Liver (tissue), 9 donors: ENCODE results near the gene CACNA1D. TPM values are rescaled to one million over a fixed set of nuclear protein-coding genes. Genes with fewer than 3 reads are reported as not detected.

Experiments
- DNase-seq: peaks from one replicate; pipeline ENCODE4 v3.0.0-alpha.2; 2017; ENCODE audit warnings: low spot score
- H3K27ac ChIP-seq, 2 donors: one replicate each; pipeline ENCODE4 v1.7.0; 2013; ENCODE audit warnings: inconsistent platforms in 2 of 2, low read length in 2 of 2, control low read depth in 1 of 2, low read depth in 1 of 2, mild to moderate bottlenecking in 1 of 2
- H3K27me3 ChIP-seq, 4 donors: one replicate each; pipeline versions ENCODE4 v1.6.1 to v1.7.0; 2013; ENCODE audit warnings: low read length in 3 of 4, inconsistent platforms in 1 of 4, mild to moderate bottlenecking in 1 of 4, moderate library complexity in 1 of 4; ENCODE audit not compliant: control insufficient read depth in 4 of 4, insufficient read depth in 4 of 4
- H3K36me3 ChIP-seq, 4 donors: one replicate each; pipeline versions ENCODE4 v1.6.1 to v1.7.0; 2013; ENCODE audit warnings: low read length in 3 of 4, mild to moderate bottlenecking in 3 of 4, low read depth in 1 of 4, moderate library complexity in 1 of 4; ENCODE audit not compliant: control insufficient read depth in 4 of 4, insufficient read depth in 3 of 4
- H3K4me1 ChIP-seq, 4 donors: one replicate each; pipeline versions ENCODE4 v1.6.1 to v1.7.0; 2013; ENCODE audit warnings: low read length in 3 of 4, mild to moderate bottlenecking in 3 of 4, moderate library complexity in 1 of 4; ENCODE audit not compliant: control insufficient read depth in 4 of 4, insufficient read depth in 4 of 4
- H3K4me3 ChIP-seq, 3 donors: one replicate each; pipeline versions ENCODE4 v1.6.1 to v1.7.0; 2013; ENCODE audit warnings: low read length in 3 of 3, control low read depth in 1 of 3, low read depth in 1 of 3, mild to moderate bottlenecking in 1 of 3
- H3K9ac ChIP-seq, 2 donors: one replicate each; pipeline ENCODE4 v1.7.0; 2013; ENCODE audit warnings: low read length in 2 of 2, mild to moderate bottlenecking in 2 of 2, moderate library complexity in 2 of 2, control low read depth in 1 of 2, low read depth in 1 of 2
- H3K9me3 ChIP-seq, 4 donors: one replicate each; pipeline versions ENCODE4 v1.6.1 to v1.7.0; 2013; ENCODE audit warnings: low read length in 3 of 4; ENCODE audit not compliant: control insufficient read depth in 4 of 4
- EGR1 ChIP-seq, 2 donors: IDR thresholded peaks; 2 replicates each; pipeline ENCODE4 v1.6.1; 2016 to 2018; ENCODE audit warnings: antibody characterized with exemption in 2 of 2, low read depth in 2 of 2
- FOXA1 ChIP-seq: IDR thresholded peaks from 2 replicates; pipeline ENCODE4 v1.6.1; 2016; ENCODE audit warnings: antibody characterized with exemption
- JUND ChIP-seq, 2 donors: IDR thresholded peaks; 2 replicates each; pipeline ENCODE4 v1.6.1; 2016; ENCODE audit warnings: antibody characterized with exemption in 2 of 2
- NR2F2 ChIP-seq: IDR thresholded peaks from 2 replicates; pipeline ENCODE4 v1.6.1; 2016; ENCODE audit warnings: antibody characterized with exemption
- SP1 ChIP-seq: IDR thresholded peaks from 2 replicates; pipeline ENCODE4 v1.6.1; 2018; ENCODE audit warnings: antibody characterized with exemption, mild to moderate bottlenecking
- YY1 ChIP-seq: IDR thresholded peaks from 2 replicates; pipeline ENCODE4 v1.6.1; 2016; ENCODE audit warnings: antibody characterized with exemption, mild to moderate bottlenecking
- WGBS: extraction: QIAGEN DNeasy Blood & Tissue Kit; methylation state at CpG from one replicate; pipeline ENCODE4 v1.1.7; 2013; 5-methylcytosine and 5-hydroxymethylcytosine counted together
- polyA plus RNA-seq, 2 donors: library from polyadenylated mRNA; stranded (reverse) in 1 of 2; unstranded in 1 of 2; fragments of 200-250 nt in 1 of 2; fragments of >200 nt in 1 of 2; fragmentation: Nextera tagmentation in 1 of 2; extraction: Ambion mirVana in 1 of 2; gene quantifications; one replicate each; pipeline versions ENCODE4 v1.2.1 to v1.2.3, GENCODE V29; 2013 to 2015
- total RNA-seq, 2 donors: library from RNA; depleted of rRNA; stranded (reverse); fragments of >200 nt; gene quantifications; one replicate each; pipeline ENCODE4 v1.2.3, GENCODE V29; 2014
- TF ChIP-seq, protein P1 (sequence below): IDR thresholded peaks from 2 replicates; pipeline ENCODE4 v1.6.1; 2016; ENCODE audit warnings: antibody characterized with exemption, mild to moderate bottlenecking
- TF ChIP-seq, protein P2 (sequence below): IDR thresholded peaks from 2 replicates; pipeline ENCODE4 v1.6.1; 2016; ENCODE audit warnings: antibody characterized with exemption
- TF ChIP-seq, protein P3 (sequence below): IDR thresholded peaks from 2 replicates; pipeline ENCODE4 v1.6.1; 2016; ENCODE audit warnings: antibody characterized with exemption
- TF ChIP-seq, protein P4 (sequence below): fragments of 150-350 bp; IDR thresholded peaks from 2 replicates; pipeline ENCODE4 v1.5.1; 2017; ENCODE audit warnings: improper control_type of control experiment, low read depth, low read length; ENCODE audit not compliant: missing input control
- donor health status: healthy.
- donor health status: healthy.
- donor health status: healthy.
- donor health status: healthy.
- donor health status: healthy.

Gene CACNA1D
- total and polyA plus RNA-seq, 4 donors, result 1.8 to 18.9 (median 3.4) TPM

DNA sequence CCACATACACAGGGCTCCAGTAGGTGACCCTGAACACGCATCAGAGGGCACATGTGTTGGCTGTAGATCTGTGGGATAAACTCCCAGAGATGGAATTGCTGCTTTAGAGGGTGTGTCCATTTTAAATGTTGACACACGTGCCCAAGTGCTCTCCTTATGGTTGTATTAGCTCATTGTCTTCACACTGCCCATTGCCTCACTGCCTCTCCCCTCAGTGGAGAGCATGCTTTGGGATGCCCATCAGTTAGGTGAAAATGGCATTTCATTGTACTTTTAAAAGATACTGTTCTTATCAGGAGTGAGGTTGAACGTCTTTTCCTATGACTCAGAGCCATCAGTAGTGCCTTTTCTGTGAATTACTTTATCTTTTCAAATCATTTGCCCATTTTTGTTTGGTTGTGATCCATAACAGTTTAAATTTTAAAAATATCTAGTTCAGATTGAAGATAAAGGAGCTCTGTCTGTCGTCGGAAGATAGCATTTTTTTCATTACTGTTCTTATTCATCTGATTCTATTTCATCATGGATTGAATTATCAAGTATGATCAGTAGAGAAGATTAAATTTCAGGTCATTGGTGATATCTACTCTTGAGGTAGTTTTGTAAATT is 231.1 kb downstream of the CACNA1D start (continued):
- TF ChIP-seq, protein P1, sequence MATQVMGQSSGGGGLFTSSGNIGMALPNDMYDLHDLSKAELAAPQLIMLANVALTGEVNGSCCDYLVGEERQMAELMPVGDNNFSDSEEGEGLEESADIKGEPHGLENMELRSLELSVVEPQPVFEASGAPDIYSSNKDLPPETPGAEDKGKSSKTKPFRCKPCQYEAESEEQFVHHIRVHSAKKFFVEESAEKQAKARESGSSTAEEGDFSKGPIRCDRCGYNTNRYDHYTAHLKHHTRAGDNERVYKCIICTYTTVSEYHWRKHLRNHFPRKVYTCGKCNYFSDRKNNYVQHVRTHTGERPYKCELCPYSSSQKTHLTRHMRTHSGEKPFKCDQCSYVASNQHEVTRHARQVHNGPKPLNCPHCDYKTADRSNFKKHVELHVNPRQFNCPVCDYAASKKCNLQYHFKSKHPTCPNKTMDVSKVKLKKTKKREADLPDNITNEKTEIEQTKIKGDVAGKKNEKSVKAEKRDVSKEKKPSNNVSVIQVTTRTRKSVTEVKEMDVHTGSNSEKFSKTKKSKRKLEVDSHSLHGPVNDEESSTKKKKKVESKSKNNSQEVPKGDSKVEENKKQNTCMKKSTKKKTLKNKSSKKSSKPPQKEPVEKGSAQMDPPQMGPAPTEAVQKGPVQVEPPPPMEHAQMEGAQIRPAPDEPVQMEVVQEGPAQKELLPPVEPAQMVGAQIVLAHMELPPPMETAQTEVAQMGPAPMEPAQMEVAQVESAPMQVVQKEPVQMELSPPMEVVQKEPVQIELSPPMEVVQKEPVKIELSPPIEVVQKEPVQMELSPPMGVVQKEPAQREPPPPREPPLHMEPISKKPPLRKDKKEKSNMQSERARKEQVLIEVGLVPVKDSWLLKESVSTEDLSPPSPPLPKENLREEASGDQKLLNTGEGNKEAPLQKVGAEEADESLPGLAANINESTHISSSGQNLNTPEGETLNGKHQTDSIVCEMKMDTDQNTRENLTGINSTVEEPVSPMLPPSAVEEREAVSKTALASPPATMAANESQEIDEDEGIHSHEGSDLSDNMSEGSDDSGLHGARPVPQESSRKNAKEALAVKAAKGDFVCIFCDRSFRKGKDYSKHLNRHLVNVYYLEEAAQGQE, result no peak
- TF ChIP-seq, protein P2, sequence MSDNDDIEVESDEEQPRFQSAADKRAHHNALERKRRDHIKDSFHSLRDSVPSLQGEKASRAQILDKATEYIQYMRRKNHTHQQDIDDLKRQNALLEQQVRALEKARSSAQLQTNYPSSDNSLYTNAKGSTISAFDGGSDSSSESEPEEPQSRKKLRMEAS, result no peak

DNA sequence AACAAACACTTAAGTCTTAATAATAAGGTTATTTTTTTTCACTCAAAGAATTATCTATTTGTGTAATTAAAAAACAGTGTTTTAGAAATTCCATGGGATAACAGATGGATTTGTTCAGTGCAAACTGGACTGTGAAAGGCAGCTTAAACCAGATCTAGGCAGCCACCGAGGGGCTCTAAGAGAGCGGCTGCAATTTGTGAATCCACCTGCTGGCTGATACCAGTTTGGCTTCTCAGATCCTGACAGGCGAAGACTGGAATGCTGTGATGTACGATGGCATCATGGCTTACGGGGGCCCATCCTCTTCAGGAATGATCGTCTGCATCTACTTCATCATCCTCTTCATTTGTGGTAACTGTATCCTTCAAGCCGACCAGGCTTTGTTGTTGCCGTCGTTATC is 232.2 kb downstream of the CACNA1D start:
- no peaks in the 10 kb centered on the region for H3K27me3 ChIP-seq
- H3K9me3 ChIP-seq, result no peaks in the 10 kb centered on the region
- DNase-seq, result no peak
- 92% methylated on average over 9 of the region's 9 CpGs for WGBS
- no peaks in the 10 kb centered on the region for H3K36me3 ChIP-seq
- no peak for TF ChIP-seq NR2F2
- TF ChIP-seq, protein P3, sequence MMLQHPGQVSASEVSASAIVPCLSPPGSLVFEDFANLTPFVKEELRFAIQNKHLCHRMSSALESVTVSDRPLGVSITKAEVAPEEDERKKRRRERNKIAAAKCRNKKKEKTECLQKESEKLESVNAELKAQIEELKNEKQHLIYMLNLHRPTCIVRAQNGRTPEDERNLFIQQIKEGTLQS, result no peak
- TF ChIP-seq, protein P1, result no peak
- TF ChIP-seq YY1, result no peak
- TF ChIP-seq FOXA1, result no peak
- no peak for TF ChIP-seq JUND (IDR thresholded peaks at IDR 0.05)
- TF ChIP-seq, protein P4, sequence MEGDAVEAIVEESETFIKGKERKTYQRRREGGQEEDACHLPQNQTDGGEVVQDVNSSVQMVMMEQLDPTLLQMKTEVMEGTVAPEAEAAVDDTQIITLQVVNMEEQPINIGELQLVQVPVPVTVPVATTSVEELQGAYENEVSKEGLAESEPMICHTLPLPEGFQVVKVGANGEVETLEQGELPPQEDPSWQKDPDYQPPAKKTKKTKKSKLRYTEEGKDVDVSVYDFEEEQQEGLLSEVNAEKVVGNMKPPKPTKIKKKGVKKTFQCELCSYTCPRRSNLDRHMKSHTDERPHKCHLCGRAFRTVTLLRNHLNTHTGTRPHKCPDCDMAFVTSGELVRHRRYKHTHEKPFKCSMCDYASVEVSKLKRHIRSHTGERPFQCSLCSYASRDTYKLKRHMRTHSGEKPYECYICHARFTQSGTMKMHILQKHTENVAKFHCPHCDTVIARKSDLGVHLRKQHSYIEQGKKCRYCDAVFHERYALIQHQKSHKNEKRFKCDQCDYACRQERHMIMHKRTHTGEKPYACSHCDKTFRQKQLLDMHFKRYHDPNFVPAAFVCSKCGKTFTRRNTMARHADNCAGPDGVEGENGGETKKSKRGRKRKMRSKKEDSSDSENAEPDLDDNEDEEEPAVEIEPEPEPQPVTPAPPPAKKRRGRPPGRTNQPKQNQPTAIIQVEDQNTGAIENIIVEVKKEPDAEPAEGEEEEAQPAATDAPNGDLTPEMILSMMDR, result no peak
- TF ChIP-seq EGR1 (IDR thresholded peaks at IDR 0.05; ENCODE audit: low read depth in 2 of 2), result no peak
- TF ChIP-seq SP1, result no peak
- H3K9ac ChIP-seq, result no peak overlapping the region
- no peak overlapping the region for H3K4me3 ChIP-seq
- H3K27ac ChIP-seq, result no peak overlapping the region
- peaks cover 0 to 11% (median 2%) of the 10 kb centered on the region in 4 donors for H3K4me1 ChIP-seq
